HEK293T (cell line): Measurements from ENCODE around the gene SNAPC1.

Source experiments
- ARNT ChIP-seq: fragments of 450-650 bp; IDR thresholded peaks from 2 replicates; pipeline ENCODE4 v1.6.1; 2017; ENCODE audit warnings: mild to moderate bottlenecking
- BHLHE40 ChIP-seq: fragments of 450-650 bp; IDR thresholded peaks from 2 replicates; pipeline ENCODE4 v1.6.1; 2016; ENCODE audit warnings: mild to moderate bottlenecking, moderate library complexity, borderline replicate concordance
- ELF4 ChIP-seq: fragments of 450-650 bp; IDR thresholded peaks from 2 replicates; pipeline ENCODE4 v1.6.1; 2017; ENCODE audit warnings: antibody characterized with exemption
- FOXA1 ChIP-seq: fragments of 450-650 bp; IDR thresholded peaks from 2 replicates; pipeline ENCODE4 v1.6.1; 2016; ENCODE audit warnings: mild to moderate bottlenecking
- FOXK2 ChIP-seq: fragments of 450-650 bp; IDR thresholded peaks from 2 replicates; pipeline ENCODE4 v1.6.1; 2016; ENCODE audit warnings: mild to moderate bottlenecking
- FOXM1 ChIP-seq: fragments of 450-650 bp; IDR thresholded peaks from 2 replicates; pipeline ENCODE4 v1.6.1; 2017; ENCODE audit warnings: mild to moderate bottlenecking, borderline replicate concordance
- L3MBTL2 ChIP-seq: fragments of 450-650 bp; conservative IDR thresholded peaks from 2 replicates; pipeline ENCODE4 v1.6.1; 2016; ENCODE audit warnings: mild to moderate bottlenecking
- LEF1 ChIP-seq: fragments of 450-650 bp; IDR thresholded peaks from 2 replicates; pipeline ENCODE4 v1.6.1; 2017; ENCODE audit warnings: mild to moderate bottlenecking, borderline replicate concordance
- NFRKB ChIP-seq: fragments of 450-650 bp; IDR thresholded peaks from 2 replicates; pipeline ENCODE4 v1.6.1; 2016; ENCODE audit warnings: mild to moderate bottlenecking, moderate library complexity
- PKNOX1 ChIP-seq: fragments of 450-650 bp; IDR thresholded peaks from 2 replicates; pipeline ENCODE4 v1.6.1; 2016
- SP1 ChIP-seq: fragments of 450-650 bp; IDR thresholded peaks from 2 replicates; pipeline ENCODE4 v1.6.1; 2017
- SUZ12 ChIP-seq: fragments of 450-650 bp; IDR thresholded peaks from 2 replicates; pipeline ENCODE4 v1.6.1; 2016; ENCODE audit warnings: mild to moderate bottlenecking
- TARDBP ChIP-seq: fragments of 450-650 bp; IDR thresholded peaks from 2 replicates; pipeline ENCODE4 v1.6.1; 2016
- ZNF384 ChIP-seq: fragments of 450-650 bp; IDR thresholded peaks from 2 replicates; pipeline ENCODE4 v1.6.1; 2016

GRCh38 chr14:61753631-61754030 is 8.6 kb upstream of the SNAPC1 start:
- no peak for TF ChIP-seq ELF4
- no peak for TF ChIP-seq FOXM1
- TF ChIP-seq BHLHE40: no peak
- TF ChIP-seq SP1: no peak
- TF ChIP-seq SUZ12: no peak
- no peak for TF ChIP-seq NFRKB
- TF ChIP-seq L3MBTL2: no peak
- no peak for TF ChIP-seq PKNOX1
- no peak for TF ChIP-seq FOXA1
- TF ChIP-seq TARDBP: no peak
- TF ChIP-seq ZNF384: no peak
- TF ChIP-seq FOXK2: no peak
- TF ChIP-seq ARNT: no peak
- no peak for TF ChIP-seq LEF1
